ENCODE results near the gene EPHA7. TPM values are rescaled to one million over a fixed set of nuclear protein-coding genes. Genes with fewer than 3 reads are reported as not detected.

Gene EPHA7
- under 1 TPM; 0.05 to 0.22 (median 0.06) TPM for polyA plus RNA-seq

- WGBS, 3 donors: 1 to 2% (median 1%) methylated on average over 48 to 50 of the region's 50 CpGs
- no peak within 1 kb of the TSS for H3K27ac ChIP-seq (ENCODE audit: low read depth, low read length)
These were observed at the start of gene EPHA7 for GRCh38 chr6:93419304-93420162. Gene EPHA7, minus strand, starts transcription at chr6:93419559. Its CDS starts 218 bp downstream, at chr6:93419341.

GRCh38 chr6:93468291-93468690 lies 48.9 kb upstream of the EPHA7 start:
- WGBS, 3 donors: 3 to 24% (median 7%) methylated on average over 4 of the region's 4 CpGs
- no peak overlapping the region for H3K27ac ChIP-seq (ENCODE audit: low read depth, low read length)

GRCh38 chr6:93454533-93454932 lies 35.2 kb upstream of the EPHA7 start:
- H3K27ac ChIP-seq (ENCODE audit: low read depth, low read length): no peak overlapping the region
- WGBS, 3 donors: 78 to 91% (median 84%) methylated on average over 6 of the region's 6 CpGs

- H3K27ac ChIP-seq (ENCODE audit: low read depth, low read length): no peak overlapping the region
- WGBS, 3 donors: 79 to 94% (median 83%) methylated on average over 3 of the region's 3 CpGs
These were observed 34.6 kb upstream of the EPHA7 start for GRCh38 chr6:93453956-93454355.

GRCh38 chr6:93447874-93448273 lies 28.5 kb upstream of the EPHA7 start:
- H3K27ac ChIP-seq (ENCODE audit: low read depth, low read length): no peak overlapping the region
- 63 to 86% (median 69%) methylated on average over 3 of the region's 3 CpGs for WGBS, 3 donors

- no peak overlapping the region for H3K27ac ChIP-seq (ENCODE audit: low read depth, low read length)
- WGBS, 3 donors: 95 to 100% (median 95%) methylated on average over 2 of the region's 2 CpGs
These were observed 18.1 kb upstream of the EPHA7 start for GRCh38 chr6:93437491-93437890.

GRCh38 chr6:93433592-93433991 lies 14.2 kb upstream of the EPHA7 start:
- no peak overlapping the region for H3K27ac ChIP-seq (ENCODE audit: low read depth, low read length)
- WGBS, 3 donors: 35 to 66% (median 65%) methylated on average over 2 of the region's 2 CpGs

- 33 to 43% (median 35%) methylated on average over 2 of the region's 2 CpGs for WGBS, 3 donors
- H3K27ac ChIP-seq (ENCODE audit: low read depth, low read length): no peak overlapping the region
These were observed 5.1 kb upstream of the EPHA7 start for GRCh38 chr6:93424303-93425064.

GRCh38 chr6:93423542-93423941 lies 4.2 kb upstream of the EPHA7 start:
- WGBS, 3 donors: 45 to 48% (median 47%) methylated on average over 2 of the region's 2 CpGs
- no peak overlapping the region for H3K27ac ChIP-seq (ENCODE audit: low read depth, low read length)

- H3K27ac ChIP-seq (ENCODE audit: low read depth, low read length): no peak overlapping the region
These were observed 920 bp upstream of the EPHA7 start for GRCh38 chr6:93420163-93420795.

GRCh38 chr6:93418408-93419303 lies 703 bp downstream of the EPHA7 start:
- 1 to 2% (median 1%) methylated on average over 89 of the region's 89 CpGs for WGBS, 3 donors
- no peak overlapping the region for H3K27ac ChIP-seq (ENCODE audit: low read depth, low read length)

More at GRCh38 chr6:93420163-93420795, 920 bp upstream of the EPHA7 start:
- 5 to 11% (median 10%) methylated on average over 14 of the region's 14 CpGs for WGBS, 3 donors

GRCh38 chr6:93418033-93418407 lies 1.3 kb downstream of the EPHA7 start:
- H3K27ac ChIP-seq (ENCODE audit: low read depth, low read length): no peak overlapping the region
- 2 to 3% (median 3%) methylated on average over 5 of the region's 5 CpGs for WGBS, 3 donors

GRCh38 chr6:93417421-93418013 lies 1.8 kb downstream of the EPHA7 start:
- 1 to 3% (median 2%) methylated on average over 27 of the region's 27 CpGs for WGBS, 3 donors
- no peak overlapping the region for H3K27ac ChIP-seq (ENCODE audit: low read depth, low read length)

- 1 to 3% (median 1%) methylated on average over 72 to 77 of the region's 77 CpGs for WGBS, 3 donors
- no peak overlapping the region for H3K27ac ChIP-seq (ENCODE audit: low read depth, low read length)
These were observed 2.6 kb downstream of the EPHA7 start for GRCh38 chr6:93416571-93417420.

GRCh38 chr6:93413190-93413589 lies 6.2 kb downstream of the EPHA7 start:
- no peak overlapping the region for H3K27ac ChIP-seq (ENCODE audit: low read depth, low read length)

GRCh38 chr6:93412452-93412851 lies 6.9 kb downstream of the EPHA7 start:
- no peak overlapping the region for H3K27ac ChIP-seq (ENCODE audit: low read depth, low read length)

GRCh38 chr6:93407186-93407585 lies 12.2 kb downstream of the EPHA7 start:
- 74 to 75% (median 74%) methylated on average over 1 of the region's 1 CpG for WGBS, 3 donors
- no peak overlapping the region for H3K27ac ChIP-seq (ENCODE audit: low read depth, low read length)
